Measurements from ENCODE around the gene WDR18.

The WDR18 gene

GRCh38 chr19:984165-984967 lies at the start of gene WDR18:
Gene WDR18, plus strand, starts transcription at chr19:984345. Its CDS starts 9 bp downstream, at chr19:984354.
- Mint-ChIP-seq H3K9me3 (no peaks in the 10 kb centered on the region), H3K36me3 (ENCODE audit: low read depth) (peaks cover 46% of the 10 kb centered on the region), H3K4me3 (peak within 1 kb of the TSS; percentile 92), H3K4me1 (ENCODE audit: low read depth) (peaks cover 52% of the 10 kb centered on the region), H3K27ac (peak within 1 kb of the TSS; percentile 95), H3K27me3 (no peaks in the 10 kb centered on the region)
- intact Hi-C loops (cut with micrococcal nuclease) = loop anchor here (5.0 kb wide), 1 partner anchor 122 kb away; no protein-coding TSS in a partner anchor

GRCh38 chr19:934865-935479 lies 49.2 kb upstream of the WDR18 start:
- Mint-ChIP-seq H3K36me3 (ENCODE audit: low read depth) (peaks cover 93% of the 10 kb centered on the region), H3K27ac (peak overlapping the region; percentile 93), H3K4me1 (ENCODE audit: low read depth) (peaks cover 94% of the 10 kb centered on the region), H3K27me3 (no peaks in the 10 kb centered on the region), H3K9me3 (no peaks in the 10 kb centered on the region), H3K4me3 (peak overlapping the region; percentile 72)
- intact Hi-C loops (cut with micrococcal nuclease) = no loop called here

GRCh38 chr19:936175-936546 lies 48.0 kb upstream of the WDR18 start:
- peaks cover 89% of the 10 kb centered on the region for H3K36me3 Mint-ChIP-seq (ENCODE audit: low read depth)
- H3K4me1 Mint-ChIP-seq (ENCODE audit: low read depth) = peaks cover 91% of the 10 kb centered on the region
- peak overlapping the region; percentile 93 for H3K27ac Mint-ChIP-seq
- peak overlapping the region; percentile 17 for H3K4me3 Mint-ChIP-seq
- no peaks in the 10 kb centered on the region for H3K9me3 Mint-ChIP-seq
- intact Hi-C loops (cut with micrococcal nuclease) = no loop called here
- H3K27me3 Mint-ChIP-seq = no peaks in the 10 kb centered on the region

GRCh38 chr19:937259-937694 lies 46.9 kb upstream of the WDR18 start:
- H3K27me3 Mint-ChIP-seq = no peaks in the 10 kb centered on the region
- peaks cover 91% of the 10 kb centered on the region for H3K4me1 Mint-ChIP-seq (ENCODE audit: low read depth)
- H3K9me3 Mint-ChIP-seq = no peaks in the 10 kb centered on the region
- peak overlapping the region; percentile 81 for H3K27ac Mint-ChIP-seq
- H3K36me3 Mint-ChIP-seq (ENCODE audit: low read depth) = peaks cover 89% of the 10 kb centered on the region
- intact Hi-C loops (cut with micrococcal nuclease) = no loop called here
- peak overlapping the region; percentile 39 for H3K4me3 Mint-ChIP-seq

- Mint-ChIP-seq H3K4me3 (peak overlapping the region; percentile 45), H3K27ac (peak overlapping the region; percentile 81), H3K4me1 (ENCODE audit: low read depth) (peaks cover 90% of the 10 kb centered on the region), H3K9me3 (no peaks in the 10 kb centered on the region), H3K27me3 (no peaks in the 10 kb centered on the region), H3K36me3 (ENCODE audit: low read depth) (peaks cover 89% of the 10 kb centered on the region)
- intact Hi-C loops (cut with micrococcal nuclease) = no loop called here
These were observed 45.8 kb upstream of the WDR18 start for GRCh38 chr19:938233-938923.

- H3K4me1 Mint-ChIP-seq (ENCODE audit: low read depth) = peaks cover 90% of the 10 kb centered on the region
- H3K27ac Mint-ChIP-seq = peak overlapping the region; percentile 77
- H3K27me3 Mint-ChIP-seq = no peaks in the 10 kb centered on the region
- peak overlapping the region; percentile 67 for H3K4me3 Mint-ChIP-seq
- intact Hi-C loops (cut with micrococcal nuclease) = no loop called here
- H3K9me3 Mint-ChIP-seq = no peaks in the 10 kb centered on the region
- H3K36me3 Mint-ChIP-seq (ENCODE audit: low read depth) = peaks cover 89% of the 10 kb centered on the region
These were observed 44.7 kb upstream of the WDR18 start for GRCh38 chr19:939439-939838.

GRCh38 chr19:939922-940321 lies 44.2 kb upstream of the WDR18 start:
- H3K27ac Mint-ChIP-seq = peak overlapping the region; percentile 77
- intact Hi-C loops (cut with micrococcal nuclease) = no loop called here
- no peaks in the 10 kb centered on the region for H3K9me3 Mint-ChIP-seq
- peak overlapping the region; percentile 67 for H3K4me3 Mint-ChIP-seq
- H3K36me3 Mint-ChIP-seq (ENCODE audit: low read depth) = peaks cover 92% of the 10 kb centered on the region
- peaks cover 90% of the 10 kb centered on the region for H3K4me1 Mint-ChIP-seq (ENCODE audit: low read depth)
- H3K27me3 Mint-ChIP-seq = no peaks in the 10 kb centered on the region

- Mint-ChIP-seq H3K27ac (peak overlapping the region; percentile 77), H3K27me3 (no peaks in the 10 kb centered on the region), H3K4me1 (ENCODE audit: low read depth) (peaks cover 90% of the 10 kb centered on the region), H3K36me3 (ENCODE audit: low read depth) (peaks cover 93% of the 10 kb centered on the region), H3K9me3 (no peaks in the 10 kb centered on the region), H3K4me3 (peak overlapping the region; percentile 71)
- intact Hi-C loops (cut with micrococcal nuclease) = no loop called here
These were observed 43.4 kb upstream of the WDR18 start for GRCh38 chr19:940591-941291.

GRCh38 chr19:941292-942132 lies 42.6 kb upstream of the WDR18 start:
- H3K27me3 Mint-ChIP-seq = no peaks in the 10 kb centered on the region
- intact Hi-C loops (cut with micrococcal nuclease) = no loop called here
- peak overlapping the region; percentile 71 for H3K4me3 Mint-ChIP-seq
- H3K27ac Mint-ChIP-seq = peak overlapping the region; percentile 77
- peaks cover 89% of the 10 kb centered on the region for H3K36me3 Mint-ChIP-seq (ENCODE audit: low read depth)
- peaks cover 89% of the 10 kb centered on the region for H3K4me1 Mint-ChIP-seq (ENCODE audit: low read depth)
- no peaks in the 10 kb centered on the region for H3K9me3 Mint-ChIP-seq

- intact Hi-C loops (cut with micrococcal nuclease) = no loop called here
- Mint-ChIP-seq H3K36me3 (ENCODE audit: low read depth) (peaks cover 85% of the 10 kb centered on the region), H3K4me3 (peak overlapping the region; percentile 71), H3K9me3 (no peaks in the 10 kb centered on the region), H3K27me3 (no peaks in the 10 kb centered on the region), H3K4me1 (ENCODE audit: low read depth) (peaks cover 89% of the 10 kb centered on the region), H3K27ac (peak overlapping the region; percentile 77)
These were observed 42.0 kb upstream of the WDR18 start for GRCh38 chr19:942133-942645.

GRCh38 chr19:943551-944170 lies 40.5 kb upstream of the WDR18 start:
- Mint-ChIP-seq H3K27me3 (no peaks in the 10 kb centered on the region), H3K4me1 (ENCODE audit: low read depth) (peaks cover 89% of the 10 kb centered on the region), H3K36me3 (ENCODE audit: low read depth) (peaks cover 84% of the 10 kb centered on the region), H3K9me3 (no peaks in the 10 kb centered on the region), H3K27ac (peak overlapping the region; percentile 37), H3K4me3 (peak overlapping the region; percentile 9)
- intact Hi-C loops (cut with micrococcal nuclease) = no loop called here

GRCh38 chr19:944171-944567 lies 40.0 kb upstream of the WDR18 start:
- no peaks in the 10 kb centered on the region for H3K9me3 Mint-ChIP-seq
- intact Hi-C loops (cut with micrococcal nuclease) = no loop called here
- peak overlapping the region; percentile 37 for H3K27ac Mint-ChIP-seq
- H3K4me1 Mint-ChIP-seq (ENCODE audit: low read depth) = peaks cover 91% of the 10 kb centered on the region
- no peak overlapping the region for H3K4me3 Mint-ChIP-seq
- peaks cover 85% of the 10 kb centered on the region for H3K36me3 Mint-ChIP-seq (ENCODE audit: low read depth)
- H3K27me3 Mint-ChIP-seq = no peaks in the 10 kb centered on the region
